ENCODE results near the gene FCHO2. TPM values are rescaled to one million over a fixed set of nuclear protein-coding genes. Genes with fewer than 3 reads are reported as not detected.
"Not testable (repeated sequence)": the region's sequence is repeated elsewhere in the genome, so short reads cannot be mapped to it uniquely, and the experiment has no call there.

Gene FCHO2
- total RNA-seq, 1 donor from 2014 or later: 1.6 TPM

- intact Hi-C loops (cut with micrococcal nuclease): no loop called here
- H3K4me1 Mint-ChIP-seq (ENCODE audit: low read depth): no peaks in the 10 kb centered on the region
Observed at GRCh38 chr5:73022471-73023169, 66.8 kb downstream of the FCHO2 start.

GRCh38 chr5:73024946-73025544 lies 69.2 kb downstream of the FCHO2 start:
- H3K4me3 Mint-ChIP-seq (ENCODE audit: low read depth); H3K27ac Mint-ChIP-seq; H3K9me3 Mint-ChIP-seq; H3K4me1 Mint-ChIP-seq (ENCODE audit: low read depth); H3K27me3 Mint-ChIP-seq (ENCODE audit: low read depth); DNase-seq (ENCODE audit: low spot score); intact Hi-C loops (cut with micrococcal nuclease); H3K36me3 Mint-ChIP-seq (ENCODE audit: low read depth): not testable (repeated sequence)

More at GRCh38 chr5:73022471-73023169, 66.8 kb downstream of the FCHO2 start:
- no peak for DNase-seq (ENCODE audit: low spot score)
- Mint-ChIP-seq H3K36me3 (ENCODE audit: low read depth) (no peaks in the 10 kb centered on the region), H3K27ac (no peak overlapping the region), H3K4me3 (ENCODE audit: low read depth) (no peak overlapping the region), H3K9me3 (no peaks in the 10 kb centered on the region), H3K27me3 (ENCODE audit: low read depth) (peaks cover 4% of the 10 kb centered on the region)

- no peak overlapping the region for H3K27ac Mint-ChIP-seq
- H3K4me3 Mint-ChIP-seq (ENCODE audit: low read depth): no peak overlapping the region
- H3K27me3 Mint-ChIP-seq (ENCODE audit: low read depth): peaks cover 8% of the 10 kb centered on the region
Observed at GRCh38 chr5:73027361-73027760, 71.5 kb downstream of the FCHO2 start.

GRCh38 chr5:73027816-73028215 lies 72.0 kb downstream of the FCHO2 start:
- Mint-ChIP-seq H3K27ac (no peak overlapping the region), H3K36me3 (ENCODE audit: low read depth) (no peaks in the 10 kb centered on the region), H3K4me1 (ENCODE audit: low read depth) (no peaks in the 10 kb centered on the region), H3K9me3 (no peaks in the 10 kb centered on the region), H3K27me3 (ENCODE audit: low read depth) (peaks cover 8% of the 10 kb centered on the region), H3K4me3 (ENCODE audit: low read depth) (no peak overlapping the region)
- intact Hi-C loops (cut with micrococcal nuclease): no loop called here
- no peak for DNase-seq (ENCODE audit: low spot score)

More at GRCh38 chr5:73027361-73027760, 71.5 kb downstream of the FCHO2 start:
- Mint-ChIP-seq H3K36me3 (ENCODE audit: low read depth) (no peaks in the 10 kb centered on the region), H3K4me1 (ENCODE audit: low read depth) (no peaks in the 10 kb centered on the region), H3K9me3 (no peaks in the 10 kb centered on the region)
- intact Hi-C loops (cut with micrococcal nuclease): no loop called here
- DNase-seq (ENCODE audit: low spot score): no peak

- no peak overlapping the region for H3K27ac Mint-ChIP-seq
- H3K4me1 Mint-ChIP-seq (ENCODE audit: low read depth): no peaks in the 10 kb centered on the region
- no peak overlapping the region for H3K4me3 Mint-ChIP-seq (ENCODE audit: low read depth)
- no peak for DNase-seq (ENCODE audit: low spot score)
- no peaks in the 10 kb centered on the region for H3K36me3 Mint-ChIP-seq (ENCODE audit: low read depth)
- no peaks in the 10 kb centered on the region for H3K9me3 Mint-ChIP-seq
- intact Hi-C loops (cut with micrococcal nuclease): no loop called here
- peaks cover 8% of the 10 kb centered on the region for H3K27me3 Mint-ChIP-seq (ENCODE audit: low read depth)
Observed at GRCh38 chr5:73028991-73029595, 73.3 kb downstream of the FCHO2 start.

- Mint-ChIP-seq H3K36me3 (ENCODE audit: low read depth) (no peaks in the 10 kb centered on the region), H3K4me3 (ENCODE audit: low read depth) (no peak overlapping the region), H3K9me3 (no peaks in the 10 kb centered on the region), H3K4me1 (ENCODE audit: low read depth) (no peaks in the 10 kb centered on the region), H3K27ac (no peak overlapping the region), H3K27me3 (ENCODE audit: low read depth) (peaks cover 8% of the 10 kb centered on the region)
- intact Hi-C loops (cut with micrococcal nuclease): no loop called here
- no peak for DNase-seq (ENCODE audit: low spot score)
Observed at GRCh38 chr5:73030531-73030930, 74.7 kb downstream of the FCHO2 start.

- Mint-ChIP-seq H3K27ac (no peak overlapping the region), H3K36me3 (ENCODE audit: low read depth) (no peaks in the 10 kb centered on the region), H3K9me3 (no peaks in the 10 kb centered on the region), H3K27me3 (ENCODE audit: low read depth) (peaks cover 8% of the 10 kb centered on the region), H3K4me1 (ENCODE audit: low read depth) (no peaks in the 10 kb centered on the region), H3K4me3 (ENCODE audit: low read depth) (no peak overlapping the region)
- intact Hi-C loops (cut with micrococcal nuclease): no loop called here
- no peak for DNase-seq (ENCODE audit: low spot score)
Observed at GRCh38 chr5:73030995-73031394, 75.2 kb downstream of the FCHO2 start.

- Mint-ChIP-seq H3K36me3 (ENCODE audit: low read depth) (no peaks in the 10 kb centered on the region), H3K27me3 (ENCODE audit: low read depth) (peaks cover 8% of the 10 kb centered on the region), H3K9me3 (no peaks in the 10 kb centered on the region), H3K4me1 (ENCODE audit: low read depth) (no peaks in the 10 kb centered on the region), H3K4me3 (ENCODE audit: low read depth) (no peak overlapping the region), H3K27ac (no peak overlapping the region)
- intact Hi-C loops (cut with micrococcal nuclease): no loop called here
- no peak for DNase-seq (ENCODE audit: low spot score)
Observed at GRCh38 chr5:73031839-73032238, 76.0 kb downstream of the FCHO2 start.

- Mint-ChIP-seq H3K4me1 (ENCODE audit: low read depth) (no peaks in the 10 kb centered on the region), H3K9me3 (no peaks in the 10 kb centered on the region), H3K27me3 (ENCODE audit: low read depth) (peaks cover 8% of the 10 kb centered on the region), H3K4me3 (ENCODE audit: low read depth) (no peak overlapping the region), H3K27ac (no peak overlapping the region), H3K36me3 (ENCODE audit: low read depth) (no peaks in the 10 kb centered on the region)
- DNase-seq (ENCODE audit: low spot score): no peak
- intact Hi-C loops (cut with micrococcal nuclease): no loop called here
Observed at GRCh38 chr5:73032635-73033034, 76.8 kb downstream of the FCHO2 start.

GRCh38 chr5:73037545-73037944 lies 81.7 kb downstream of the FCHO2 start:
- H3K4me3 Mint-ChIP-seq (ENCODE audit: low read depth): no peak overlapping the region
- H3K4me1 Mint-ChIP-seq (ENCODE audit: low read depth): no peaks in the 10 kb centered on the region
- no peak overlapping the region for H3K27ac Mint-ChIP-seq
- intact Hi-C loops (cut with micrococcal nuclease): no loop called here
- DNase-seq (ENCODE audit: low spot score): no peak
- H3K36me3 Mint-ChIP-seq (ENCODE audit: low read depth): no peaks in the 10 kb centered on the region
- H3K9me3 Mint-ChIP-seq: no peaks in the 10 kb centered on the region
- peaks cover 1% of the 10 kb centered on the region for H3K27me3 Mint-ChIP-seq (ENCODE audit: low read depth)

- Mint-ChIP-seq H3K27me3 (ENCODE audit: low read depth) (peaks cover 7% of the 10 kb centered on the region), H3K27ac (no peak overlapping the region), H3K4me1 (ENCODE audit: low read depth) (no peaks in the 10 kb centered on the region), H3K36me3 (ENCODE audit: low read depth) (no peaks in the 10 kb centered on the region), H3K9me3 (no peaks in the 10 kb centered on the region), H3K4me3 (ENCODE audit: low read depth) (no peak overlapping the region)
- intact Hi-C loops (cut with micrococcal nuclease): no loop called here
- no peak for DNase-seq (ENCODE audit: low spot score)
Observed at GRCh38 chr5:73039082-73039481, 83.2 kb downstream of the FCHO2 start.

GRCh38 chr5:73042993-73043392 lies 87.2 kb downstream of the FCHO2 start:
- intact Hi-C loops (cut with micrococcal nuclease): no loop called here
- peaks cover 9% of the 10 kb centered on the region for H3K27me3 Mint-ChIP-seq (ENCODE audit: low read depth)
- no peaks in the 10 kb centered on the region for H3K4me1 Mint-ChIP-seq (ENCODE audit: low read depth)
- no peak overlapping the region for H3K27ac Mint-ChIP-seq
- no peak overlapping the region for H3K4me3 Mint-ChIP-seq (ENCODE audit: low read depth)
- no peaks in the 10 kb centered on the region for H3K36me3 Mint-ChIP-seq (ENCODE audit: low read depth)
- peaks cover 5% of the 10 kb centered on the region for H3K9me3 Mint-ChIP-seq
- no peak for DNase-seq (ENCODE audit: low spot score)

GRCh38 chr5:73044546-73044945 lies 88.7 kb downstream of the FCHO2 start:
- peaks cover 9% of the 10 kb centered on the region for H3K27me3 Mint-ChIP-seq (ENCODE audit: low read depth)
- no peaks in the 10 kb centered on the region for H3K36me3 Mint-ChIP-seq (ENCODE audit: low read depth)
- DNase-seq (ENCODE audit: low spot score): no peak
- no peak overlapping the region for H3K4me3 Mint-ChIP-seq (ENCODE audit: low read depth)
- H3K4me1 Mint-ChIP-seq (ENCODE audit: low read depth): no peaks in the 10 kb centered on the region
- H3K9me3 Mint-ChIP-seq: peaks cover 5% of the 10 kb centered on the region
- intact Hi-C loops (cut with micrococcal nuclease): no loop called here
- H3K27ac Mint-ChIP-seq: no peak overlapping the region

All from activated T-helper 2 cell treated with anti-CD3 and anti-CD28 coated beads, Interferon-gamma antibody, Interleukin-2, Interleukin-4, amounts not matched to agents 10 μg/mL and 5 μg/mL and 100 μg/mL, durations not matched to agents 14 hours and 24 hours and 36 hours (primary cell).